Measurements from ENCODE around the gene SEZ6L2.

- no peak for TF ChIP-seq CTCF (IDR thresholded peaks at IDR 0.05)
- TF ChIP-seq POLR2AphosphoS5 (IDR thresholded peaks at IDR 0.05; ENCODE audit: insufficient read depth in 1 of 2, low read depth in 1 of 2): no peak
- no peak for TF ChIP-seq POLR2A (IDR thresholded peaks at IDR 0.05)
Measured at GRCh38 chr16:29908719-29909220, 9.4 kb upstream of the SEZ6L2 start.

Data from vagina (tissue), 2 donors.